ENCODE measurements around the gene DNAH12. TPM values are rescaled to one million over a fixed set of nuclear protein-coding genes. Genes with fewer than 3 reads are reported as not detected.
"Not testable (repeated sequence)": the region's sequence is repeated elsewhere in the genome, so short reads cannot be mapped to it uniquely, and the experiment has no call there.

Gene DNAH12
- total and polyA plus RNA-seq, 9 of the 15 experiments (the other 6 are each of a cell fraction or from before 2014, with no cell fraction given) = 0.01 to 0.04 (median 0.01) TPM; not detected in 5

GRCh38 chr3:57339071-57339642, 205.0 kb downstream of the DNAH12 start (continued):
- TF ChIP-seq CTBP1 (IDR thresholded peaks at IDR 0.05; ENCODE audit: borderline replicate concordance) = peak; percentile 47; the same call in 1 of the 2 replicates
- TF ChIP-seq MTA2 (IDR thresholded peaks at IDR 0.05; ENCODE audit: low read depth) = peak; percentile 57; the same call in 1 of the 2 replicates
- peak; percentile 39; the same call in 1 of the 2 replicates for TF ChIP-seq FOXM1 (IDR thresholded peaks at IDR 0.05; ENCODE audit: low read depth)
- not testable (repeated sequence) for TF ChIP-seq FOXM1 (CRISPR knock-in tag; IDR thresholded peaks at IDR 0.05; ENCODE audit: low read depth); NR2C2 (CRISPR knock-in tag; IDR thresholded peaks at IDR 0.05)
- TF ChIP-seq ZNF311 (CRISPR knock-in tag; IDR thresholded peaks at IDR 0.05) = 0 out of 2 replicates have a peak, but pooled peaks have one; percentile 0
- peak; percentile 63; the same call in 1 of the 2 replicates for TF ChIP-seq SMARCE1 (IDR thresholded peaks at IDR 0.05)
- peak; percentile 58 for TF ChIP-seq MGA (IDR thresholded peaks at IDR 0.05)
- TF ChIP-seq NR2C2 (tag; IDR thresholded peaks at IDR 0.05) = 0 out of 2 replicates have a peak, but pooled peaks have one; percentile 16
- TF ChIP-seq ZNF175 (CRISPR knock-in tag; IDR thresholded peaks at IDR 0.05; ENCODE audit: low read depth) = 0 out of 2 replicates have a peak, but pooled peaks have one; percentile 28
- 0 out of 2 replicates have a peak, but pooled peaks have one; percentile 62 for TF ChIP-seq CXXC5 (CRISPR knock-in tag; IDR thresholded peaks at IDR 0.05)
- TF ChIP-seq, protein P1, sequence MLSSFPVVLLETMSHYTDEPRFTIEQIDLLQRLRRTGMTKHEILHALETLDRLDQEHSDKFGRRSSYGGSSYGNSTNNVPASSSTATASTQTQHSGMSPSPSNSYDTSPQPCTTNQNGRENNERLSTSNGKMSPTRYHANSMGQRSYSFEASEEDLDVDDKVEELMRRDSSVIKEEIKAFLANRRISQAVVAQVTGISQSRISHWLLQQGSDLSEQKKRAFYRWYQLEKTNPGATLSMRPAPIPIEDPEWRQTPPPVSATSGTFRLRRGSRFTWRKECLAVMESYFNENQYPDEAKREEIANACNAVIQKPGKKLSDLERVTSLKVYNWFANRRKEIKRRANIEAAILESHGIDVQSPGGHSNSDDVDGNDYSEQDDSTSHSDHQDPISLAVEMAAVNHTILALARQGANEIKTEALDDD (IDR thresholded peaks at IDR 0.05) = peak; percentile 60; the same call in 1 of the 2 replicates
- TF ChIP-seq CC2D1A (IDR thresholded peaks at IDR 0.05) = peak; percentile 29; the same call in 1 of the 2 replicates
- 0 out of 2 replicates have a peak, but pooled peaks have one; percentile 2 for TF ChIP-seq ZBTB17 (CRISPR knock-in tag; IDR thresholded peaks at IDR 0.05)
- peak; percentile 83 to 85 for TF ChIP-seq KDM1A (IDR thresholded peaks at IDR 0.05)
- TF ChIP-seq NFIC (IDR thresholded peaks at IDR 0.05) = peak; percentile 74
- peak; percentile 23 for TF ChIP-seq HDAC3 (IDR thresholded peaks at IDR 0.05; ENCODE audit: borderline replicate concordance, partially characterized antibody)
- TF ChIP-seq CBFA2T3 (IDR thresholded peaks at IDR 0.05) = peak; percentile 94
